GM19324 (cell line): ENCODE data around the gene CRYL1.

ENCODE experiments used
- ATAC-seq: cut with Tn5 transposase; IDR thresholded peaks from one replicate; pipeline ENCODE4 v1.9.1; 2021; ENCODE audit warnings: mild to moderate bottlenecking, moderate library complexity; ENCODE audit not compliant: unreplicated experiment, low FRiP score

The CRYL1 gene

DNA sequence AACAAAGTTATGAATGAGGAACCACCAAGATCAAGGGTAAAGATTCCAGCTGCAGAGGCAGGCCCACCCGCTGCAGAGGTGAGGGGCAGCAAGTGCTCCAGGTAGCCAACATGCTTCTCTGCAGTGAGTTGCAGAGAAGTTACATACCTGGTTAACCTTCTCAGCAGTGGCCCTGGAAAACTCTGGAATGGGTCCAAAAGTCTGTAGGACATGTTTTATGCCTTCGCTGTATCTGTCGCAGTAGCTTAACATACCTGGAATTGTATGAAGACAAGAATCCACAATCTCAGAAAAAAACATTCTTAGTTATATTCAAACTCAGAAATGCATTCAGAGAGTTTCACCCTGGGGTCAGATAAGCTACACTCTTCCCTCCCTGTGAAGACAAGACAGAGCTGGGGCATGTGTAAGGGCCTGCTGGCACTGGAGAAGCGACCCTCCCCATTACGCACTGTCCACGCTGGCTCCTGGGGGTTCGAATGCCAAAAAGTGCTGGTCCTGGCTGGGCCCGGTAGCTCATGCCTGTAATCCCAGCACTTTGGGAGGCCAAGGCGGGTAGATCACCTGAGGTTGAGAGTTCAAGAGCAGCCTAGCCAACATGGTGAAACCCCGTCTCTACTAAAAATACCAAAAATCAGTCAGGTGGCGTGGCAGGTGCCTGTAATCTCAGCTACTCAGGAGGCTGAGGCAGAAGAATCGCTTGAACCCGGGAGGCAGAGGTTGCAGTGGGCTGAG, 121.0 kb downstream of the CRYL1 start:
- no peak for ATAC-seq

- ATAC-seq, result no peak
Observed at GRCh38 chr13:20403826-20404225, 121.8 kb downstream of the CRYL1 start.

- no peak for ATAC-seq
Observed at GRCh38 chr13:20402881-20403280, 122.8 kb downstream of the CRYL1 start.

GRCh38 chr13:20401931-20402856, 123.5 kb downstream of the CRYL1 start:
- ATAC-seq, result no peak

GRCh38 chr13:20401531-20401930, 124.1 kb downstream of the CRYL1 start:
- ATAC-seq, result no peak

DNA sequence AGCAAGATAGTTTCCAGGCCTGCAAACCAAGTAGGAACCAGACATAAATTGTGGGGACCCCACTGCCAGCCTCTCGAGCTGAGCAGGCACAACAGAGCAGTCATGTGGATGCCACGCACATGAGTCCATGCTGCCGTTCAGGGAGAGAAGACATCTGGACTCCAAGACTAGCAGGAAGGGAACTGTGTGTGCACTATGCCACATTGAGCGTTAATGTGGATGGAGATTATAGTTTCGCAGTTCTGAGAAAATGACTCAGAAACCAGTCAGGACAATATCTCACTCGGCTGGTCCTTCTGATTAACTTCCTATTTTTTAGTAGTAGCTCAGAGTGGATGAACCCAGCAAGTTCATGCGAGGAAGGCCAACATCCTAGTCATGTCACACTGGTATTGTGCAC, 124.9 kb downstream of the CRYL1 start:
- no peak for ATAC-seq

DNA sequence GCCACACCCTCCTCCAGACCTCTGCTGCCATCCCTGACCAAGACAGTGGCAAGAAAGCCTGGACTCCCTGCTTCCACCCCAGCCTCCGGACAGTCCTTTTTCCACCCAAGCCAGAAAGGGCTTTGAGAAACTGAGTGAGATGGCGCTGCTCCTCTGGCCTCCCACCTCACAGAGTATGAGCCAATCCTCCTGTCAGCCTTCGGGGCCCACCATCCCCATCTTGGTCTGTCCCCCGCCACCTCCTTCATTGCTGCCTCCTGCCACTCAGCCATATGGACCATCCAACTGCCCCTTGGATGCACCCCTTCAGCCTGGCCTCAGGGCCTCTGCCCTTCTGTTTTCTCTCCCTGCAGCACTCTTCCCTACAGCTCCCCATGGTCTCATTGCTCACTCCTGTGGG, 125.7 kb downstream of the CRYL1 start:
- ATAC-seq, result no peak

GRCh38 chr13:20399515-20399914, 126.1 kb downstream of the CRYL1 start:
- no peak for ATAC-seq

- no peak for ATAC-seq
Observed at GRCh38 chr13:20398459-20398858, 127.2 kb downstream of the CRYL1 start.

GRCh38 chr13:20397896-20398295, 127.8 kb downstream of the CRYL1 start:
- no peak for ATAC-seq

DNA sequence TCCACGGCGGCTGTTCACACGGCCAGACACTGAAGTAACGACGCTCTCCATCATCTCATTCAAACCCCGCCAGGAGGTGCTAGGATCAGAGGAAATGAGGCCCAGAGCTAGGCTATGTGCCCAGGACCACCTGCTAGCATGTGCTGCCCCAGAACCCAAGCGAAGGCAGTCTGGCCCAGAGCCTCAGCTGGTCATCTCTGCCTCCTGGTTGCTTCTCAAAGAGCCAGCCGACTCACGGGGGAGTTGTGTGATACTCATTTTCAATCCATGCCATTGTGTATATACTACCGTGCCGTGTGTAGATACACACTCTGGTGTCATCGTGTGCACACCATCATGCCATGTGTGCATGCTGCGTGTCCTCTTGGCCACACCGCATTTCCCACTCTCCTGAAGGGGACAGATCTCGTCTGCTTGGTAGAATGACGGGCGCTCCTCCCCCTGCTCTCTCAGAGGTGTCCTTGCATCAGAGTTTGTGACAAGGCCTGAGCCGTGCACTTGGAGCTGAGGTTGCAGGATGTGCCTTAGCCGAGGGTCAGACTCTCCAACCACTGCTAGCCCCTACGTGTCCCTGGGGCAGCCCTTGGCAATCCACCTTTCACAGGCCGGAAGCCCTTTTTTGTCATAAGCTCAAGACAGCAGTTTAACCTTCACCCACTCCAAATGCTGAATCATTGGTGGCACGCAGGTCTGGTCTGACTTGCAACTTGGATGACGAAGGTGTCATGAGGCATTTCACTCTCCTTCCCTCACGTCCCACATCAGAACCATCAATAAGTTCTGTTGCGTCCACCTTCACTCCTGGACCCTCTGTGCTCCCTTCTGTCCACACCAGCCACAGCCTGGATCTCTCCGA, 130.4 kb downstream of the CRYL1 start:
- ATAC-seq, result no peak

DNA sequence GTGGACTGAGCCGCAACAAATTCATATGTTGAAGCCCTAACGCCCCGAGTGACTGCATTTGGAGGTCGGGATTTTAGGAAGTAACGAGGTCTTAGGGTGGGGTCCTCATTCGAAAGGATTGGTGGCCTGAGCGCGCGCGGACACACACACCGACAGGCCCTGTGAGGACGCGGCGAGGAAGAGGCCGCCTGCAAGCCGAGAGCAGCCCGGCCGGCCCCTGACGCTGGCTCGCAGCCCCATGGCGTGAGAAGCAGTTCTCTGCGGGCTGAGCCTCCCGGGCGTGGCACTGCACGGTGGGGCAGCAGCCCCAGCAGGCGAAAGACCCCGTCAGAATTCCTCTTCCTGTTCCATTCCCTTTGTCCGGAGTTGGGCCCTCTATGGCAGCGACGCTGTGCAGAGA, 131.2 kb downstream of the CRYL1 start:
- no peak for ATAC-seq

- no peak for ATAC-seq
Observed at GRCh38 chr13:20394169-20394501, 131.5 kb downstream of the CRYL1 start.

DNA sequence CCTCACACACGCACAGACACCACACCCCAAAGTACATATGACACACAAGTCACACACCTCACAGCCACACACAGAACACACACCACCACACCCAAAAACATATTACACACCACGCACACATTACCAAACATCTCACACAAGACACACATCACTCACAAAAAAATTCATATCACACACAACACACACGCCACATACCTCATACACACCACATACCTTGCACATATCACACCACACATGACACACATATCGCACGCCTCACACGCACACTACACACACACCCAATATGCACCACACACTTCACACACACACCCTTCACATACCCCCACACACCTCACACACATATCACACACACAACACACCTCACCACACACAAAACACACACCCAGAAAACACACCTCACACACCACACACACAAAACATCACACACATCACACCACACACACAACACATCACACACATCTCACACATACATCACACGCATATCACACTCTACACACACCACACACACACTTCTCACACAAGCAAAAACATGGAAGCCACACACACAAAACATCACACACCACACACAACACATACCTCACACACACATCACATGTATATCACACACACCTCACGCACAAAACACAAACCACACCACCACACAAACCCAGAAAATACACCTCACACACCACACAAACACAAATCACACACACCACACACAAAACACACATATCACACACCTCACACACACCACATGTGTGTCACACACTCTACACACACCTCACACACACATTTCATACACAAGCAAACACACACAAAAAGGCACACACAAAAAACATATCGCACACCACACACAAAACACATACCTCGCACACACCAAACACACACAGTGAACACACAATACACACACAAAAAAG, 132.1 kb downstream of the CRYL1 start:
- ATAC-seq, result no peak

- ATAC-seq, result no peak
Observed at GRCh38 chr13:20392530-20392929, 133.1 kb downstream of the CRYL1 start.

DNA sequence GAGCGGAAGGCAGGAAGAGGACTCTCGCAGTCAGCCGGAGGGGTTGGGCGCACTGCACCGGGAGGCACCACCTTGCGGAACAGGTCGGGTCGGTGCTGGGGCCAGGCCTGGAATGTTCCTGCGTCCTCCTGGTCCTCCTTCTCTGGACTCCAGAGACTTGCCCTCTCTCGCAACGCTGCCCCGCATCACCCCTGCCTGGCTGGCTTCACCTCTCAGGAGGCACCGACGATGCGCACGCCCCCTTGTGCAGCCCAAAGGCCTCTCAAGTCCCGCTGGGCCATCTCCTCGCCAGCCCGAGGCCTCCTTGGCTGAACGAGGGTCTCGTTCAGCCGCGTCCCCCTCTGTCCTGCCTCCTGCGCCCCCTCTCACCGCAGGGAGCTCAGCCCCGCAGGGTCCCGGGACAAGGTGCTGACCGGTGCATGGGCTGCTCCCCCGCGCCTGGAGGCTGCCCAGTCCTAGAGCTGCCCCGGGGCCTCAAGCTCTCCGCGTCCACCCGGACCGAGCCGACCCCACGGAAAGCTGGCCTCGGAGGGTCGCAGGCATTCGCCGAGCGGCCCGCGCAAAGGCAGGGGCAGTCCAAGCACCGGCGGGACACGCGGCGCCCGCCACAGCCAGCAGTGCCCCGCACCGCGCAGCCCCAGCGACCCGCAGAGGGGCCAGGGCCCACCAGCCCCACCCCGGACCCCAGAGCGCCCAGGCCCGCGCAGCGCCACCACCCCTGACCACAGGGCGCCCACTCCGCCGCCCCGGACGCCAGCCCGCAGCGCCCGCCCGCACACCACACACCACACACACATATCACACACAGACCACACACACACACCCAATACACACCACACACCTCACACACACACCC, 133.8 kb downstream of the CRYL1 start:
- ATAC-seq, result no peak

DNA sequence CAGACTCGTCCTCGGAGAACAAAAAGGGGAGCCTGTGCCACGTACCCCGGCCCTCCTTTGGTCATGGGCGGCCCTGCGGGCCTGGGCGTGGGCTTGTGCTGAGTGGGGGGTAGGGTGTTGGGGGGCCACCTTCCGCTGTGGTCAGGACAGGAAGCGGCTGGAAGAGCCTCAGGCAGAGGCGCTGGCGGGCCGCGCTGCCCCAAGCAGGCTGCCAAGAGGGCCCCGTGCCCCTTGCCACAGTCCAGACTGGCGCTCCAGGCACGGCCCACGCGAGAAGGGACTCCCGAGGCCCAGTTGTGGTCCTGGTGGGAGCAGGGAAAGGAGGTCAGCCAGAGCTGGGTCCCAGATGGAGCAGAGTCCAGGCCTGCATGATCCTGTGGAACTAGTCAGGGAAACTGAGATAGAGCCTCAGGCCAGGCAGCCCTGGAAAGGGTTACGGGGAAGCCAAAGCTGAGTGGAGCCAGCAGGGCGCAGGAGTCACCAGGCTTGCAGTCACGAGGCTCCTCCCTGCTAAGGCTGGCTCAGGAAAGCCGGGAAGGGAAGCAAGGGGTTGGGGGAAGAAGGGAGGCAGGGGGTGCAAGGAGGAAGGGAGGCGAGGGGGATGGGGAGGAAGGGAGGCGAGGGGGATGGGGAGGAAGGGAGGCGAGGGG, 135.0 kb downstream of the CRYL1 start:
- ATAC-seq, result no peak

DNA sequence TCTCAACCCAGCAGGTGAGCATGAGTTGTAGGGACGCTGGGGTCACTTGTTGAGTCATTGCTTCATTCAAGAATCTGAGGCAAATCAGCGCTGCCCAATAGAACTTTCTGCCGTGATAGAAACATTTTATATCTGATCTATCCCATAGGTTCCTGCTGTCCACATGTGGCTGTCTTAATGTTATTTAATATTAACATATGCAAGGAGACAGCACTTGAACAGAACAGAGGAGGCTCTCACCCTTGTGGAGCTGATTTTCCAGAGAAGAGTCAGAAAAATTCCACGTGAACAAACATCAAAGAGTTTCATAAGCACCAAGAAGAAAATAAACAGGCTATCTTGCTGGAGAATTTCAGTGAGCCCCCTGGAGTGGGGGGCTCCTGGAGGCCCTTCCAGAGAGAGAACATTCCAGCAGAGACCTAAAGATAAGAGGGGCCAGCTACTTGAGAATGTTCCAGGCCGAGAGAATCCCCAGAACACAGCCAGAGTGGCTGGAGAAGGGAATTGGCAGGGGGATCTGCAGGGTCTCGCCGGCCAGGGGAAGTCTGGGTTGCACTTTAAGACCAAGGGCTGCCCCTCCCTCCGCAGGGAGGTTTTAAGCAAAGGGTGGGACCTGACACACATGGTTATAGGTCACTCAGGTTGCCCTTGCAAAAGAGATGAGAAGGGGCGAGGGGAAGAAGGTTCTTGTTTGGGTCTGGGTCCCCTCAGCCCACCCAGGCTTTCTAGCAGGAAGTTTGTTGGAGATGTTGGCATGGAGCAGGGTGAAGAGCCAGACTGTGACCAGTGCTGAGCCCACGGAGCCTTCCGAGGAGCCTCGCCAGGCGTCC, 135.7 kb downstream of the CRYL1 start:
- ATAC-seq, result no peak
